Ishikawa (cell line): ENCODE results near the gene LRRC47.

Experiments used
- CEBPB ChIP-seq: IDR thresholded peaks from 2 replicates; pipeline ENCODE4 v1.6.1; 2012
- CREB1 ChIP-seq: IDR thresholded peaks from 2 replicates; pipeline ENCODE4 v1.6.1; 2012; ENCODE audit warnings: low read depth
- EGR1 ChIP-seq: IDR thresholded peaks from 2 replicates; pipeline ENCODE4 v1.6.1; 2012
- EP300 ChIP-seq: IDR thresholded peaks from 2 replicates; pipeline ENCODE4 v1.6.1; 2012; ENCODE audit warnings: borderline replicate concordance
- FOXM1 ChIP-seq: IDR thresholded peaks from 2 replicates; pipeline ENCODE4 v1.6.1; 2012; ENCODE audit warnings: low read depth, borderline replicate concordance
- NFIC ChIP-seq: IDR thresholded peaks from 2 replicates; pipeline ENCODE4 v1.6.1; 2012
- RAD21 ChIP-seq: IDR thresholded peaks from 2 replicates; pipeline ENCODE4 v1.6.1; 2012; ENCODE audit warnings: low read depth
- TAF1 ChIP-seq: IDR thresholded peaks from 2 replicates; pipeline ENCODE4 v1.6.1; 2012; ENCODE audit warnings: low read depth, mild to moderate bottlenecking
- TCF12 ChIP-seq: IDR thresholded peaks from 2 replicates; pipeline ENCODE4 v1.6.1; 2012; ENCODE audit warnings: low read depth
- TEAD4 ChIP-seq: IDR thresholded peaks from 2 replicates; pipeline ENCODE4 v1.6.1; 2012
- YY1 ChIP-seq: IDR thresholded peaks from 2 replicates; pipeline ENCODE4 v1.6.1; 2012; ENCODE audit warnings: low read depth
- ZBTB7A ChIP-seq: IDR thresholded peaks from 2 replicates; pipeline ENCODE4 v1.6.1; 2012; ENCODE audit warnings: low read depth
- TF ChIP-seq, protein P1 (sequence below): IDR thresholded peaks from 2 replicates; pipeline ENCODE4 v1.6.1; 2012
- TF ChIP-seq, protein P2 (sequence below): IDR thresholded peaks from 2 replicates; pipeline ENCODE4 v1.6.1; 2012; ENCODE audit warnings: low read depth, mild to moderate bottlenecking
- TF ChIP-seq, protein P3 (sequence below): IDR thresholded peaks from 2 replicates; pipeline ENCODE4 v1.6.1; 2012

The LRRC47 gene

DNA sequence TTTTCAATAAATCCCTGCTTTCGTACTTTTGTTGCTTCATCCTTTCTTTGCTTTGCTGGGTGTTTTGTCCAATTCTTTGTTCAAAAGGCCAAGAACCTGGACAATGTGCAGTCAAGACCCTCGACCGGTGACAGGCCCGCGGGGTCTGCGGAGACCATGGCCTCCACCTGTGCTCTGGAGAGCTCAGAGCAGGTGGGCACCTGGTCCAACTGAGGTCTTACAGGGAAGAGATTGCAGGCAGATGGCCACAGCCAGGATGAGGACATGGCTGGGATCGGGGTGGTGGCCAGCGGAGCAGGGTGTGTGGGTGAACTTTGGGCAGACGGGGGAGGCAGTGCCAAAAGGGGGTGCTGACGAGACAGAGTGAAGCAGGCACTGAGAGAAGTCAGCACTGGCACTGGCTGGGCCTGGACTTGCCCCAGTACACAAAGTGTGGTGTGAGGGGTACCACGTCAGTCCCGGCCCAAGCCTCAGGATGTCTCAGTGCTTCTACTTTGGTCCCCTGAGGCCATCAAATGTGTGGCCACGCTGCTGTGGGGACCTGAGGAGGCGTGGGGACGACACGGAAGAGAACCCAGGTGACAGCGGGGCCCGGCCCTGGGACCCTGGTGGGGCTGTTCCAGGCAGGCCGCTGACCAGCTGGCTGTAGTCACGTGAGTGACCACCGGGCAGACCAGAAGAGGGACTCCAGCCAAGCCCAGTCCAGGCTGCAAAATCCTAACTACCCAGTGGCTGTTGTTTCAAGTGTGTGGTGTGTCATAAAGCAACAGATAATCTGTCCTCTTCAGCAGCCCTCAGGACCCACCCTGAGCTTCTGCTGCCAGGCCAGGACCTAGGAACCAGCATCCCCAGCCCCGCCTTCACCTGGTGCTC is 54.5 kb downstream of the LRRC47 start:
- TF ChIP-seq TCF12 = no peak
- no peak for TF ChIP-seq EGR1
- no peak for TF ChIP-seq TEAD4
- no peak for TF ChIP-seq NFIC
- TF ChIP-seq, protein P1, sequence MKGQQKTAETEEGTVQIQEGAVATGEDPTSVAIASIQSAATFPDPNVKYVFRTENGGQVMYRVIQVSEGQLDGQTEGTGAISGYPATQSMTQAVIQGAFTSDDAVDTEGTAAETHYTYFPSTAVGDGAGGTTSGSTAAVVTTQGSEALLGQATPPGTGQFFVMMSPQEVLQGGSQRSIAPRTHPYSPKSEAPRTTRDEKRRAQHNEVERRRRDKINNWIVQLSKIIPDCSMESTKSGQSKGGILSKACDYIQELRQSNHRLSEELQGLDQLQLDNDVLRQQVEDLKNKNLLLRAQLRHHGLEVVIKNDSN = no peak
- no peak for TF ChIP-seq YY1
- TF ChIP-seq TAF1 = no peak
- no peak for TF ChIP-seq ZBTB7A
- TF ChIP-seq CREB1 = no peak
- no peak for TF ChIP-seq EP300
- TF ChIP-seq CEBPB = no peak
- TF ChIP-seq, protein P2, sequence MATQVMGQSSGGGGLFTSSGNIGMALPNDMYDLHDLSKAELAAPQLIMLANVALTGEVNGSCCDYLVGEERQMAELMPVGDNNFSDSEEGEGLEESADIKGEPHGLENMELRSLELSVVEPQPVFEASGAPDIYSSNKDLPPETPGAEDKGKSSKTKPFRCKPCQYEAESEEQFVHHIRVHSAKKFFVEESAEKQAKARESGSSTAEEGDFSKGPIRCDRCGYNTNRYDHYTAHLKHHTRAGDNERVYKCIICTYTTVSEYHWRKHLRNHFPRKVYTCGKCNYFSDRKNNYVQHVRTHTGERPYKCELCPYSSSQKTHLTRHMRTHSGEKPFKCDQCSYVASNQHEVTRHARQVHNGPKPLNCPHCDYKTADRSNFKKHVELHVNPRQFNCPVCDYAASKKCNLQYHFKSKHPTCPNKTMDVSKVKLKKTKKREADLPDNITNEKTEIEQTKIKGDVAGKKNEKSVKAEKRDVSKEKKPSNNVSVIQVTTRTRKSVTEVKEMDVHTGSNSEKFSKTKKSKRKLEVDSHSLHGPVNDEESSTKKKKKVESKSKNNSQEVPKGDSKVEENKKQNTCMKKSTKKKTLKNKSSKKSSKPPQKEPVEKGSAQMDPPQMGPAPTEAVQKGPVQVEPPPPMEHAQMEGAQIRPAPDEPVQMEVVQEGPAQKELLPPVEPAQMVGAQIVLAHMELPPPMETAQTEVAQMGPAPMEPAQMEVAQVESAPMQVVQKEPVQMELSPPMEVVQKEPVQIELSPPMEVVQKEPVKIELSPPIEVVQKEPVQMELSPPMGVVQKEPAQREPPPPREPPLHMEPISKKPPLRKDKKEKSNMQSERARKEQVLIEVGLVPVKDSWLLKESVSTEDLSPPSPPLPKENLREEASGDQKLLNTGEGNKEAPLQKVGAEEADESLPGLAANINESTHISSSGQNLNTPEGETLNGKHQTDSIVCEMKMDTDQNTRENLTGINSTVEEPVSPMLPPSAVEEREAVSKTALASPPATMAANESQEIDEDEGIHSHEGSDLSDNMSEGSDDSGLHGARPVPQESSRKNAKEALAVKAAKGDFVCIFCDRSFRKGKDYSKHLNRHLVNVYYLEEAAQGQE = no peak
- no peak for TF ChIP-seq RAD21
- no peak for TF ChIP-seq FOXM1
- TF ChIP-seq, protein P3, sequence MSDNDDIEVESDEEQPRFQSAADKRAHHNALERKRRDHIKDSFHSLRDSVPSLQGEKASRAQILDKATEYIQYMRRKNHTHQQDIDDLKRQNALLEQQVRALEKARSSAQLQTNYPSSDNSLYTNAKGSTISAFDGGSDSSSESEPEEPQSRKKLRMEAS = no peak

DNA sequence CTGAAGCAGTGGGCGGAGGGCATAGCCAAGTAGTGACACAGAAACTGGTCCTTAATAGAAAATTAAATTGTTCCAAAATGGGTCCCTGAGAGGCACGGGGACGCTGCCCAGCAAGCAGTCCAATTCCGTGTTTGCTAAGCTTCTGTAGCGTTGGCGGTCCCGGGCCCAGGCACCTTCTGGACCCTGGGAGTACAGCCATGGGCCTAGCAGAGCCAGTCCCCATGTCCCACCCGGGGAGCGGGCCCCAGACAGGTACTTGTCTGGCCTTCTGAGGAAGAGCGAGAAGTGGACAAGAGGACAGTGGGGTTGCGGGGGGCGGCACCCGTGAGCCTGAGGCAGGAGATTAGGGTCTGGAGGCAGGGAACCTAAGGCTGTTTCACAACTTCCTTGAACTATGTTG is 55.5 kb downstream of the LRRC47 start:
- no peak for TF ChIP-seq FOXM1
- no peak for TF ChIP-seq TEAD4
- TF ChIP-seq, protein P3 = no peak
- TF ChIP-seq EGR1 = no peak
- no peak for TF ChIP-seq NFIC
- no peak for TF ChIP-seq CREB1
- no peak for TF ChIP-seq TAF1
- TF ChIP-seq, protein P1 = no peak

DNA sequence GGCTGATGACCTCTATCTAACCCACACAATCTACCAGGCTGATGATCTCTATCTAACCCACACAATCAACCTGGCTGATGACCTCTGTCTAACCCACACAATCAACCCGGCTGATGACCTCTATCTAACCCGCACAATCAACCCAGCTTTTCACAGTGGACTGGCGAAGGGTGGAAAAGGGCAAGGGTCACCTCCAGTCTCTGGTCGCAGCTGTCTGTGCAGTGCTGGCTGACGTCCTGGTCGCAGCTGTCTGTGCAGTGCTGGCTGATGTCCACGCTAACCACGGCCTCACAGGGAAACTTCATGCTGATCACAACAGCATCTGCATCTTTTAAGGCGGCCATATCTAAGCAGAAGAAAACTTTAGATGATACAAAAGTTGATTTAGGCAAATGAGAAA is 56.3 kb downstream of the LRRC47 start:
- no peak for TF ChIP-seq TEAD4
- TF ChIP-seq, protein P1 = no peak
- no peak for TF ChIP-seq CREB1
- no peak for TF ChIP-seq FOXM1
- TF ChIP-seq EGR1 = no peak
- no peak for TF ChIP-seq TAF1
- no peak for TF ChIP-seq RAD21

DNA sequence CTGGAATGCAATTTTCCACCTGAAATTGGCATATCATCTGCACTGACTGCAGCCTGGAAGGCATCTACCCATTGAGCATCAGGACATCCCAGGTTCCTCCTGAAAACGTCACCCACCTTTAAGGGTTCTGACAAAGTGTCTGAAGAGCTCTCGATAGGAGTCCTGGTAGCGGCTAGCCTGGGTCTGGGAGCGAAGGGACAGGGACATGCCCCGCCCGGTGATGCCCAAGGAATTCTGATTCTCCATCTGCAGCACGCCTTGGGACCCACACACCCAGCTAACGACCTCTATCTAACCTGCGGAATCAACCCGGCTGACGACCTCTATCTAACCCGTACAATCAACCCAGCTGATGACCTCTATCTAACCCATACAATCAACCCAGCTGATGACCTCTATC is 57.4 kb downstream of the LRRC47 start:
- no peak for TF ChIP-seq YY1
- no peak for TF ChIP-seq NFIC
- no peak for TF ChIP-seq EP300
- TF ChIP-seq EGR1 = no peak
- no peak for TF ChIP-seq TCF12
- TF ChIP-seq, protein P2 = no peak
- TF ChIP-seq FOXM1 = no peak
- no peak for TF ChIP-seq RAD21
- TF ChIP-seq CEBPB = no peak
- TF ChIP-seq, protein P1 = no peak
- TF ChIP-seq CREB1 = no peak
- no peak for TF ChIP-seq TEAD4
- TF ChIP-seq ZBTB7A = no peak
- TF ChIP-seq, protein P3 = no peak
